ENCODE results near the gene DCUN1D1. TPM values are rescaled to one million over a fixed set of nuclear protein-coding genes. Genes with fewer than 3 reads are reported as not detected.

Gene DCUN1D1
- total and polyA plus RNA-seq, 2 of the 8 experiments (the other 6 are each of a cell fraction or from before 2014, with no cell fraction given), result 6.8 to 70.3 TPM

DNA sequence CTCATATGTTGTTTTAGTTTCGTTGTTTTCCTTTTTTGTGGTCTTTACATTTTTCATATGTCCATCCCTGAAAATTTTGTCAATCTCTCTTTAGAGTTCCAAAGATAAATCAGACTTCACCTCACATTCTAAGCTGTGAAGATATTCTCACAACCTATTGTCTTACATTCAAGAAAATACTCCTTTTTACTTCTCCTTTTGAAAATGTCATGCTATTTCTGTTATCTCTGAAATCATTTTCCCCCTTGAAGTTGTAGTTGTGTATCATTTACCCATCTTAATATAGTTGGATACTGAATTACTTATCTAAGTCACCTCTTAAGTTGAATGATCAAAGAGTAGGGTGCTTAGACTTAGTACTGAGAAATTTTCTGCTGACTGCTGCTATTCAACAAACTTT, 74.3 kb downstream of the DCUN1D1 start (continued):
- TF ChIP-seq, protein P1, sequence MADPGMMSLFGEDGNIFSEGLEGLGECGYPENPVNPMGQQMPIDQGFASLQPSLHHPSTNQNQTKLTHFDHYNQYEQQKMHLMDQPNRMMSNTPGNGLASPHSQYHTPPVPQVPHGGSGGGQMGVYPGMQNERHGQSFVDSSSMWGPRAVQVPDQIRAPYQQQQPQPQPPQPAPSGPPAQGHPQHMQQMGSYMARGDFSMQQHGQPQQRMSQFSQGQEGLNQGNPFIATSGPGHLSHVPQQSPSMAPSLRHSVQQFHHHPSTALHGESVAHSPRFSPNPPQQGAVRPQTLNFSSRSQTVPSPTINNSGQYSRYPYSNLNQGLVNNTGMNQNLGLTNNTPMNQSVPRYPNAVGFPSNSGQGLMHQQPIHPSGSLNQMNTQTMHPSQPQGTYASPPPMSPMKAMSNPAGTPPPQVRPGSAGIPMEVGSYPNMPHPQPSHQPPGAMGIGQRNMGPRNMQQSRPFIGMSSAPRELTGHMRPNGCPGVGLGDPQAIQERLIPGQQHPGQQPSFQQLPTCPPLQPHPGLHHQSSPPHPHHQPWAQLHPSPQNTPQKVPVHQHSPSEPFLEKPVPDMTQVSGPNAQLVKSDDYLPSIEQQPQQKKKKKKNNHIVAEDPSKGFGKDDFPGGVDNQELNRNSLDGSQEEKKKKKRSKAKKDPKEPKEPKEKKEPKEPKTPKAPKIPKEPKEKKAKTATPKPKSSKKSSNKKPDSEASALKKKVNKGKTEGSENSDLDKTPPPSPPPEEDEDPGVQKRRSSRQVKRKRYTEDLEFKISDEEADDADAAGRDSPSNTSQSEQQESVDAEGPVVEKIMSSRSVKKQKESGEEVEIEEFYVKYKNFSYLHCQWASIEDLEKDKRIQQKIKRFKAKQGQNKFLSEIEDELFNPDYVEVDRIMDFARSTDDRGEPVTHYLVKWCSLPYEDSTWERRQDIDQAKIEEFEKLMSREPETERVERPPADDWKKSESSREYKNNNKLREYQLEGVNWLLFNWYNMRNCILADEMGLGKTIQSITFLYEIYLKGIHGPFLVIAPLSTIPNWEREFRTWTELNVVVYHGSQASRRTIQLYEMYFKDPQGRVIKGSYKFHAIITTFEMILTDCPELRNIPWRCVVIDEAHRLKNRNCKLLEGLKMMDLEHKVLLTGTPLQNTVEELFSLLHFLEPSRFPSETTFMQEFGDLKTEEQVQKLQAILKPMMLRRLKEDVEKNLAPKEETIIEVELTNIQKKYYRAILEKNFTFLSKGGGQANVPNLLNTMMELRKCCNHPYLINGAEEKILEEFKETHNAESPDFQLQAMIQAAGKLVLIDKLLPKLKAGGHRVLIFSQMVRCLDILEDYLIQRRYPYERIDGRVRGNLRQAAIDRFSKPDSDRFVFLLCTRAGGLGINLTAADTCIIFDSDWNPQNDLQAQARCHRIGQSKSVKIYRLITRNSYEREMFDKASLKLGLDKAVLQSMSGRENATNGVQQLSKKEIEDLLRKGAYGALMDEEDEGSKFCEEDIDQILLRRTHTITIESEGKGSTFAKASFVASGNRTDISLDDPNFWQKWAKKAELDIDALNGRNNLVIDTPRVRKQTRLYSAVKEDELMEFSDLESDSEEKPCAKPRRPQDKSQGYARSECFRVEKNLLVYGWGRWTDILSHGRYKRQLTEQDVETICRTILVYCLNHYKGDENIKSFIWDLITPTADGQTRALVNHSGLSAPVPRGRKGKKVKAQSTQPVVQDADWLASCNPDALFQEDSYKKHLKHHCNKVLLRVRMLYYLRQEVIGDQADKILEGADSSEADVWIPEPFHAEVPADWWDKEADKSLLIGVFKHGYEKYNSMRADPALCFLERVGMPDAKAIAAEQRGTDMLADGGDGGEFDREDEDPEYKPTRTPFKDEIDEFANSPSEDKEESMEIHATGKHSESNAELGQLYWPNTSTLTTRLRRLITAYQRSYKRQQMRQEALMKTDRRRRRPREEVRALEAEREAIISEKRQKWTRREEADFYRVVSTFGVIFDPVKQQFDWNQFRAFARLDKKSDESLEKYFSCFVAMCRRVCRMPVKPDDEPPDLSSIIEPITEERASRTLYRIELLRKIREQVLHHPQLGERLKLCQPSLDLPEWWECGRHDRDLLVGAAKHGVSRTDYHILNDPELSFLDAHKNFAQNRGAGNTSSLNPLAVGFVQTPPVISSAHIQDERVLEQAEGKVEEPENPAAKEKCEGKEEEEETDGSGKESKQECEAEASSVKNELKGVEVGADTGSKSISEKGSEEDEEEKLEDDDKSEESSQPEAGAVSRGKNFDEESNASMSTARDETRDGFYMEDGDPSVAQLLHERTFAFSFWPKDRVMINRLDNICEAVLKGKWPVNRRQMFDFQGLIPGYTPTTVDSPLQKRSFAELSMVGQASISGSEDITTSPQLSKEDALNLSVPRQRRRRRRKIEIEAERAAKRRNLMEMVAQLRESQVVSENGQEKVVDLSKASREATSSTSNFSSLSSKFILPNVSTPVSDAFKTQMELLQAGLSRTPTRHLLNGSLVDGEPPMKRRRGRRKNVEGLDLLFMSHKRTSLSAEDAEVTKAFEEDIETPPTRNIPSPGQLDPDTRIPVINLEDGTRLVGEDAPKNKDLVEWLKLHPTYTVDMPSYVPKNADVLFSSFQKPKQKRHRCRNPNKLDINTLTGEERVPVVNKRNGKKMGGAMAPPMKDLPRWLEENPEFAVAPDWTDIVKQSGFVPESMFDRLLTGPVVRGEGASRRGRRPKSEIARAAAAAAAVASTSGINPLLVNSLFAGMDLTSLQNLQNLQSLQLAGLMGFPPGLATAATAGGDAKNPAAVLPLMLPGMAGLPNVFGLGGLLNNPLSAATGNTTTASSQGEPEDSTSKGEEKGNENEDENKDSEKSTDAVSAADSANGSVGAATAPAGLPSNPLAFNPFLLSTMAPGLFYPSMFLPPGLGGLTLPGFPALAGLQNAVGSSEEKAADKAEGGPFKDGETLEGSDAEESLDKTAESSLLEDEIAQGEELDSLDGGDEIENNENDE (IDR thresholded peaks at IDR 0.05; ENCODE audit: insufficient replicate concordance, low read length), result no peak
- TF ChIP-seq EP300 (IDR thresholded peaks at IDR 0.05; ENCODE audit: borderline replicate concordance in 1 of 2, low read depth in 2 of 2, low read length in 2 of 2) (no peak), ZNF274 (IDR thresholded peaks at IDR 0.05; ENCODE audit: borderline replicate concordance, extremely low read depth, low read length) (no peak), CBX8 (IDR thresholded peaks at IDR 0.05; ENCODE audit: borderline replicate concordance, low read depth, low read length) (no peak)
- TF ChIP-seq, protein P2, sequence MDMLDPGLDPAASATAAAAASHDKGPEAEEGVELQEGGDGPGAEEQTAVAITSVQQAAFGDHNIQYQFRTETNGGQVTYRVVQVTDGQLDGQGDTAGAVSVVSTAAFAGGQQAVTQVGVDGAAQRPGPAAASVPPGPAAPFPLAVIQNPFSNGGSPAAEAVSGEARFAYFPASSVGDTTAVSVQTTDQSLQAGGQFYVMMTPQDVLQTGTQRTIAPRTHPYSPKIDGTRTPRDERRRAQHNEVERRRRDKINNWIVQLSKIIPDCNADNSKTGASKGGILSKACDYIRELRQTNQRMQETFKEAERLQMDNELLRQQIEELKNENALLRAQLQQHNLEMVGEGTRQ (IDR thresholded peaks at IDR 0.05; ENCODE audit: low read length), result no peak
